ENCODE measurements around the gene ERCC8. TPM values are rescaled to one million over a fixed set of nuclear protein-coding genes. Genes with fewer than 3 reads are reported as not detected.

Gene ERCC8
- total RNA-seq, 1 experiment from 2014 or later, result 14.4 TPM

- intact Hi-C loops (cut with micrococcal nuclease; ENCODE audit: unreplicated experiment), result no loop called here
- TF ChIP-seq TCF7L2 (IDR thresholded peaks at IDR 0.05; ENCODE audit: low read depth, low read length), result no peak
- TF ChIP-seq POLR2AphosphoS5 (IDR thresholded peaks at IDR 0.05; ENCODE audit: low read depth, low read length), result no peak
- TF ChIP-seq REST (IDR thresholded peaks at IDR 0.05; ENCODE audit: insufficient read depth in 1 of 2, low read depth in 2 of 2, low read length in 1 of 2), result no peak
- no peak for TF ChIP-seq CTCF (IDR thresholded peaks at IDR 0.05)
- TF ChIP-seq SIN3A (IDR thresholded peaks at IDR 0.05; ENCODE audit: borderline replicate concordance, insufficient read depth, low read depth, low read length), result no peak
- DNase-seq (ENCODE audit: low read depth, low spot score), result no peak
- no peak overlapping the region for H3K4me3 ChIP-seq (ENCODE audit: low read depth in 2 of 2, low read length in 2 of 2)
- BruUV-seq (replicated peaks), result no TSS peak
- in situ Hi-C loops (cut with HindIII; ENCODE audit: low pct_unique_long_range_greater_than_20kb, low sequenced_read_pairs), result no loop called here
- ATAC-seq, result no peak
- no peaks in the 10 kb centered on the region for H3K9me3 ChIP-seq (ENCODE audit: control insufficient read depth, insufficient read depth, low read depth, low read length)
- CTCF ChIA-PET, result no interaction called here
- no peaks in the 10 kb centered on the region for H3K4me1 ChIP-seq (ENCODE audit: control insufficient read depth, insufficient read depth, low read length)
- POLR2A ChIA-PET, result no interaction called here
- no peaks in the 10 kb centered on the region for H3K36me3 ChIP-seq (ENCODE audit: control insufficient read depth, insufficient read depth, low read length)
- H3K27ac ChIP-seq (ENCODE audit: low read length), result no peak overlapping the region
- H3K27me3 ChIP-seq (ENCODE audit: control insufficient read depth, insufficient read depth, low read length), result no peaks in the 10 kb centered on the region
Observed at GRCh38 chr5:60888359-60889061, 56.4 kb downstream of the ERCC8 start.

DNA sequence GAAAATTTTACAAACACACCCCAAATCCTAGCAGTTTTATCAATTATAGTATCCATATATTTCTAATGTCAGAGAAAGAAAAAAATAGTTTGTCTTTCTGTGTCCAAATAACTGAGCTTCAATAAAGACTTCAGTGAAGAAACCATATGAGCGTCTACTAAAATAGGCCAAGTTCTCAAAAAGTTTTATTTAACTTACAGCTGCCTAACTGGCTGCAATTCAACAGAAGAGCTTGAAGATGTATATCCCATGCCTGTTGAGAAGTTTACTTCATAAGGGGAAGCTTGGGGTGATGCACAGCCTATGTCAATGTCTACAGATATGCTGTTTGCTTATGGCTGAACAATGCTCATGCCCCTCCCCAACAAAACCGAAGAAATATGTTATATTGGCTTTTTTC is 57.1 kb downstream of the ERCC8 start:
- H3K4me3 ChIP-seq (ENCODE audit: low read depth in 2 of 2, low read length in 2 of 2), result no peak overlapping the region
- POLR2A ChIA-PET, result no interaction called here
- no peaks in the 10 kb centered on the region for H3K9me3 ChIP-seq (ENCODE audit: control insufficient read depth, insufficient read depth, low read depth, low read length)
- CTCF ChIA-PET, result no interaction called here
- no peaks in the 10 kb centered on the region for H3K4me1 ChIP-seq (ENCODE audit: control insufficient read depth, insufficient read depth, low read length)
- H3K27me3 ChIP-seq (ENCODE audit: control insufficient read depth, insufficient read depth, low read length), result no peaks in the 10 kb centered on the region
- no TSS peak for BruUV-seq (replicated peaks)
- H3K36me3 ChIP-seq (ENCODE audit: control insufficient read depth, insufficient read depth, low read length), result no peaks in the 10 kb centered on the region
- ATAC-seq, result no peak
- DNase-seq (ENCODE audit: low read depth, low spot score), result no peak
- in situ Hi-C loops (cut with HindIII; ENCODE audit: low pct_unique_long_range_greater_than_20kb, low sequenced_read_pairs) (no loop called here), intact Hi-C loops (cut with micrococcal nuclease; ENCODE audit: unreplicated experiment) (no loop called here)
- no peak overlapping the region for H3K27ac ChIP-seq (ENCODE audit: low read length)
- TF ChIP-seq CTCF (IDR thresholded peaks at IDR 0.05) (no peak), SIN3A (IDR thresholded peaks at IDR 0.05; ENCODE audit: borderline replicate concordance, insufficient read depth, low read depth, low read length) (no peak), POLR2AphosphoS5 (IDR thresholded peaks at IDR 0.05; ENCODE audit: low read depth, low read length) (no peak), TCF7L2 (IDR thresholded peaks at IDR 0.05; ENCODE audit: low read depth, low read length) (no peak), REST (IDR thresholded peaks at IDR 0.05; ENCODE audit: insufficient read depth in 1 of 2, low read depth in 2 of 2, low read length in 1 of 2) (no peak)

Measured in Panc1 (cell line).